H4 (cell line): ENCODE measurements around the gene ABLIM3. TPM values are rescaled to one million over a fixed set of nuclear protein-coding genes. Genes with fewer than 3 reads are reported as not detected.
"Not testable (repeated sequence)": the region's sequence is repeated elsewhere in the genome, so short reads cannot be mapped to it uniquely, and the experiment has no call there.

Source experiments
- DNase-seq: peaks from one replicate; pipeline ENCODE4 v3.0.0-alpha.2; 2015; ENCODE audit warnings: low spot score
- total RNA-seq: library from RNA; depleted of rRNA; stranded (reverse); fragments of >200 nt; shearing (Covaris generic); gene quantifications from 2 replicates; pipeline ENCODE4 v1.2.3, GENCODE V29; 2014

The ABLIM3 gene
- total RNA-seq, 1 experiment from 2014 or later, result 14.2 TPM

GRCh38 chr5:149187617-149188016, 46.3 kb downstream of the ABLIM3 start:
- not testable (repeated sequence) for DNase-seq

- no peak for DNase-seq
Measured at GRCh38 chr5:149188383-149188782, 47.1 kb downstream of the ABLIM3 start.

GRCh38 chr5:149195337-149195887, 54.1 kb downstream of the ABLIM3 start:
- no peak for DNase-seq

- no peak for DNase-seq
Measured at GRCh38 chr5:149195962-149196361, 54.7 kb downstream of the ABLIM3 start.

GRCh38 chr5:149198148-149198547, 56.9 kb downstream of the ABLIM3 start:
- no peak for DNase-seq

- DNase-seq, result no peak
Measured at GRCh38 chr5:149200355-149200754, 59.1 kb downstream of the ABLIM3 start.

GRCh38 chr5:149201121-149201637, 59.9 kb downstream of the ABLIM3 start:
- no peak for DNase-seq

GRCh38 chr5:149202910-149203451, 61.7 kb downstream of the ABLIM3 start:
- no peak for DNase-seq

- peak; percentile 28 for DNase-seq
Measured at GRCh38 chr5:149203921-149204441, 62.7 kb downstream of the ABLIM3 start.

GRCh38 chr5:149205625-149206523, 64.6 kb downstream of the ABLIM3 start:
- DNase-seq, result peak; percentile 93

- DNase-seq, result no peak
Measured at GRCh38 chr5:149206524-149207141, 65.3 kb downstream of the ABLIM3 start.

- DNase-seq, result no peak
Measured at GRCh38 chr5:149207831-149208230, 66.5 kb downstream of the ABLIM3 start.

- peak; percentile 65 for DNase-seq
Measured at GRCh38 chr5:149210225-149210624, 68.9 kb downstream of the ABLIM3 start.

- peak; percentile 31 for DNase-seq
Measured at GRCh38 chr5:149210968-149211490, 69.7 kb downstream of the ABLIM3 start.

- peak; percentile 82 for DNase-seq
Measured at GRCh38 chr5:149211566-149211965, 70.3 kb downstream of the ABLIM3 start.

GRCh38 chr5:149212198-149212951, 71.1 kb downstream of the ABLIM3 start:
- DNase-seq, result peak; percentile 99

GRCh38 chr5:149213264-149213880, 72.1 kb downstream of the ABLIM3 start:
- no peak for DNase-seq

- DNase-seq, result no peak
Measured at GRCh38 chr5:149215478-149216090, 74.3 kb downstream of the ABLIM3 start.

GRCh38 chr5:149216496-149216895, 75.2 kb downstream of the ABLIM3 start:
- no peak for DNase-seq
